HUDEP-2 (cell line): ENCODE results near the gene MYO7B.

Experiments used
- DNase-seq, 76 experiments: peaks; one replicate each; lab custom pipeline; 2025; ENCODE audit not compliant: unreplicated experiment in 76 of 76; lab: John Stamatoyannopoulos, UW

Gene MYO7B

GRCh38 chr2:127535422-127535901 lies at the start of gene MYO7B:
TSS of gene MYO7B (plus strand) at chr2:127535683. CDS start at chr2:127559723, 24,040 bp downstream.
- no peak for DNase-seq

DNA sequence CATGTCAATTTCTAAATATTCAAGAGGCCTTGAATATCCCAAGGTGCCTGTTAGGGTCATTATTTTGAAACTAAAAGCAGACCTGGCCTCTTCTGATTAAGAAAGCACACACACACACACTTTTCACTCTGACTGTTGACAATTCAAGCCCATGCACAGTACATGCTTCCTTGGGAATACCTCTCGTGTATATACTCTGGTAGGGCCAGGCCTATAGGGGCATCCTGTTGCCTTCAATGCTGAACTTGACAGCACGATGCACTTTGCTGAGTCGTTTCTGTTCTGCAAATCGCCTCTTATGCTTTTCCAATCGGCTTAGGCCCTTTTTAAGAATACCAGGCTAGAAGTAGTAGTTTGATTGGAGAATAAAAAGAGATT lies 49.8 kb upstream of the MYO7B start:
- DNase-seq, result no peak

DNA sequence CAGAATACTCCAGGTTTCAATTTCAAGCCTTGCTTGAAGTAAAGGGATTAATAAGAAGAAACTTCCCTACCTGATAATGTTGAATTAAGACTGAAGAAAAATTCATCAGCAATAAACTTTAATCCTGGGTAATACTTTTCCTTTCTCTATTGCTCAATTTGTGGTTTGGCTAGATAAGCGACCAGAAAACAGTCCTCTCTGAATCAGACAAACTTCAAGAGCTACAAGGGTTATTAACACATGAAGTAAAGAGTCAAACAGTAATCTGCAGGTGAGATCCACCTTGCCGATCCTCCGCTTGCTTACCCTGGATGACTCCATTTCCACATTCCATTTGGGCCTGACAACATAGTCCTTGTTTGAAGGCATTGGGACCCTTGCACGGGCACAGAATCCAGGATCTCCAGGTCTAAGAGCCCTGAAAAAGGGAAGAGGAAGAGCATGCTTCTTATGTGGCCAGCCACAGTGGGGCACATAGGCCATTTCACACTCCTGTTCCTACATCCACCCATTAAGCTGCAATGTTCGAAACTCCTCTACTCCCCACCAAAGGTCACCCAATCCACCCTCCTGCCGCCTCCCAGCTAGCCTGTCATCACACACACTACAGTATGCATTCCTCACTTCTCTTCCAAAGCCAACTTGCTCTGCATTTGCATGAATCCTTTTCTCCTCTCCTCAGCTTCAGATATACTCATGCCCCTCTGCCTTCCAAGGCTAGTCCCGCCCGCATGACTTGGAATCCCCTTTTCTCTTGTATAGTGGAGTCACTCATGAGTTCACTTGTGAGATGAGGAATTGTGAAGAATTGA lies 49.0 kb upstream of the MYO7B start:
- no peak for DNase-seq

DNA sequence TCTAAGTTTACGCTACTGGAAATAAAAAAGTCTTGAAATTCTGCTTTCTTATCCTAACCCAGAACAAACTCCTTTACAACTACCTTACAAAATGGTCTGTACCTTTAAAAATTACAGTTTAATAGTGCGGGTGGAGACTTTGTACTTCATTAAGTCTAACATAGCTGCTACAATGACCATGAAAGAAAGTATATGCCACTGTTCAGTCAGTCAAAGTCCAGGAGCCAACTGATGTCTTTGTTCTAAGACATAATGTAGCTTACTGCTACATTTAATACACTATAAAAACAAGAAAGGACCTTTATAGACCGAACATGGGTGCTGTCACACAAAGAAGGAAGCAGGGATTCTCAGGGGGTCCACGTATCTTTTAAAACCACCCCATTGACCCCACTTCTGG lies 45.2 kb upstream of the MYO7B start:
- no peak for DNase-seq

DNA sequence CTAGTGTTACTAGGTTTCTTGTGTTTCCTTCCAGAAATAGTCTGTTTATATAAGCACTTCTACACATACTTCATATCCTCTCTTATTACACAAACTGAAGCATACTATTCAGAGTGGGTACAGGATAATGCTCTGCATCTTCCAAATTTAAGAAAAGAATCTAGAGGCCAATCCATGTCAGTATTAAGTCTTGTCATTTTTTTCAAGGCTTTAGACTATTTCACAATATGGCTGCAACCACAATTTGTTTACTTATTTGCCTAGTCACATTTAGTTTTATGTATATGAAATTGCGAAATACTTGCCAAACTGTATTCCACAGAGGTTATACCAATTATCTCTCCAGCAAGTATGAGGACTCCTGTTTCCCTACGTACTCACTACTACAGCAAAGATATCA lies 37.1 kb upstream of the MYO7B start:
- no peak for DNase-seq

GRCh38 chr2:127503491-127503890 lies 32.0 kb upstream of the MYO7B start:
- no peak for DNase-seq

GRCh38 chr2:127504552-127505430 lies 30.7 kb upstream of the MYO7B start:
- no peak for DNase-seq

- DNase-seq, result no peak
Observed at GRCh38 chr2:127506510-127506909, 29.0 kb upstream of the MYO7B start.

DNA sequence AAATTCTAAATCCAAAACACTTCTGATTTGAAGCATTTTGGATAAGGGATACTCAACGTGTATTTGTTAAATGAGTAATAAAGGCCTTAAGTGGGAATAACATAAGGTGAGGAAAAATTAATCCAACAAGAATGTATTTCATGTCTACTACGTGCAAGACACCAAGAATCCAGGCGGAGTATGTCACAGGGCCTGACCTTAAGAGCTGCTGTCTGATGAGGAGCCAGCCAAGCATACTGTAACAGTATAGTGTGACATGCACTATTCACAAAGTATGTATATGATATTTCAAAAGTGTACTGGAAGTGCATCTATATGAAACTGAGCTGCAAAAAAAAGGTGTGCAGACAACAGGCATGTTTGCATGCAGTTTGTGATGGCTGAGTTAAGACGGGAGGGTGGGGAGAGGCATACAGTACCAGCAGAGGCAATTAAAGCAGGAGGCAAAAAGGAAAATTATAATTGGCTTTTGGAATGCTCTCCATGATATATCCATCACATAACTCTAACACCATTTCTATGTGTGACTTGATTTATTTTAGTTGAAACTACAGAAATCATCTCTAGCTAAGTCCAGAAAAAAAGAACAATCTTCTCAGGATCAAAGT lies 27.4 kb upstream of the MYO7B start:
- no peak for DNase-seq

GRCh38 chr2:127508631-127509034 lies 26.9 kb upstream of the MYO7B start:
- DNase-seq, result peak in 32 of 76 experiments; percentile 1 to 49 (median 20)

GRCh38 chr2:127510073-127510472 lies 25.4 kb upstream of the MYO7B start:
- DNase-seq, result no peak

- DNase-seq, result no peak
Observed at GRCh38 chr2:127511090-127511695, 24.3 kb upstream of the MYO7B start.

GRCh38 chr2:127511917-127512316 lies 23.6 kb upstream of the MYO7B start:
- no peak for DNase-seq

DNA sequence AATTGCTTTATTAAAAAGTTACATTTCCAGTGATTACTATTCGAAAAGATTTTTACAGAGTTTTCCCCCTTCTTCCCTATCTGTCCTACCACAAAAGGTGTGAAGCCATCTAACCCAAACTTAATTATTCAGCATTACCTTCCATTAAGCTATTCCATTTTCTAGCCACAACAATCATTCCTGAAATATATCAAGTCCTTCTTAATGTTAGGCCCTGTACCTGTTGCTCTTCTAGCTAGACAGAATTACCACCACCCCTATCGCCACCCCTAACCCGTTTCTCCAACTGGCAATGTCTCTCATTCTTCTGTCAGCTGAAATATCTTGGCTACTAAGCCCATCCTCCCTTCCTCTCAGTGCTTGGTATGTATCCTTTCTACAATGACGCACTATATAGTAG lies 23.1 kb upstream of the MYO7B start:
- DNase-seq, result no peak

GRCh38 chr2:127514076-127514475 lies 21.4 kb upstream of the MYO7B start:
- no peak for DNase-seq

DNA sequence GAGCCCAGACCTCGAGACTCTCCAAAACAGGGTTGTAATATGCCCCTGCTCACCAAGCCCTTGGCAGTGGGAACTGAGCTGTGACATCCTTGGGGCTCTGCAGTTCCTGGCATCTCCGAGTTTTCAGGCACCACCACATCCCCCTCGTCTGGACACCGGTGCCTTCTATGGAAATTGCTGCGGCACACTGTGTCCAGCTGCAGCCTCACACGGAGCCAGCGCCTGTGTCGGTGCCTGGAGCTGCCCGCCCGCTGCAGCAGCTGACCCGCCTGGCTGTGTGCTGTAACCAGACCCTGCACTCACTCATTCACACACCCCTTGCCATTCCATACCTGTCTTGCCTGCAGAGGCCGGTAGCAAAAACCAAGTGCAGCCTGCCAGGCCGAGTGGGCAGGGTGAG lies 21.0 kb upstream of the MYO7B start:
- no peak for DNase-seq

DNA sequence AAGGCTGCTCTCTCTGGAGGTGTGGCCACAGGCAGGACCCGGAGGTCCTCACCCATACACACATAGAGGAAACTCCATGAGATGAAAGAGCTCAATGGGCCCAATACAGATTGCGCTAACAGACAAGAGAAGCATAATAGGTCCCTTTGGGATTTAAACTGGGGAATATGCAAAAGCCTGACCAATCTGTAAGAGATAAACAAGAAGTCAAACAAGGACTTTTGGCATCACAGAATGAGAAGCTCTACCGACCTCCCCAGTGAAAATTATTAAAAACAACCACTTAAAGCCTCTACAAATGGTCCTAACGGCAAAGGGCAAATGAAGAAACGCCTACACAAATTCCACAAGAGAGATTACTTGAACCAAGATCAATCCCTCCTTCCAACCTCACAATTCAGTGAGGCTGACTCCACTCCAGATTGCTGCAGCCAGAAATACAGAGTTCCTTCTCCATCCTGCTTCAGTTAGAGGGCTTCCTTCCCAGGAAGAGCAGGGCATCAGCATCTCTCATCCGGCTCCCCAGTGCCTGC lies 20.0 kb upstream of the MYO7B start:
- DNase-seq, result no peak

DNA sequence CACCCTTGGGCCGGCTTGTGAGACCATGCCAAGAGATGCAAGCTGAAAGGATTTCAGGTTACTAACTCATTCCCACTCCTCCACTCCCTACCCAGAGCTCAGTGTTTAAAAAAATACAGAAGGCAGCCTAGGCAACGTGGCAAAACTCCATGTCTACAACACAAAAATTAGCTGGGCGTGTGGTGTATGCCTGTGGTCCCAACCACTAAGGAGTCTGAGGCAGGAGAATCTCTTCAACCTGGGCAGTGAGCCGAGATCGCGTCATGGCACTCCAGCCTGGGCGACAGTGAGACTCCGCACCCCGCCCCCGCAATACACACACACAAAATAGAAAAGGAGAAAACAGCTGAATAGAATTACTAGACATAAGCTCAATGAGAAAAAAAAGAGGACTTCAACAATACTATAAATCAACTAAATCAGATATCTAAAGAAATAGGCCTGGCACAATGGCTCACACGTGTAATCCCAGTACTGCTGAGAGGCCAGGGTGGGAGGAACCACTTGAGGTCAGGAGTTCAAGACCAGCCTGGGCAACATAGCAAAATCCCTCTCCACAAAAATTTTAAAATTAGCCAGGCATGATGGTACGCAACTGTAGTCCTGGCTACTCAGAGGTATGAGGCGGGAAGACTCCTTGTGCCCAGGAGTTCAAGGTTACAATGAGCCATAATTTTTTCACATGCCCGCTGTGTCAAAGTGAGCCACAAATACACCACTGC lies 19.3 kb upstream of the MYO7B start:
- DNase-seq, result no peak

DNA sequence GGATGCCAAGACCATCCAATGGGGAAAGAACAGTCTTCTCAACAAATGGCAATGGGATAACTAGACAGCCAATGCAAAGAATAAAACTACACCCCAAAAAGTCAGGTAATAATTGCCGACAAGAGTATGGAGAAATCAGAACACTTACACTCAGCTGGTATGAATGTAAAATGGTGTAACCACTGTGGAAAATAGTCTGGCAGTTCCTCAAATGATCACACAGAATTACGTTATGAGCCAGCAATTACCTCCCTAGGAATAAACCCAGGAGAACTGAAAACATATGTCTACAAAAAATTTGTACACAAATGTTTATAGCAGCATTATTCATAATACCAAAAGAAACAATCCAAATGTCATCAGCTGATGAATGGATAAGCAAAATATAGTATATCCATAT lies 18.0 kb upstream of the MYO7B start:
- no peak for DNase-seq

DNA sequence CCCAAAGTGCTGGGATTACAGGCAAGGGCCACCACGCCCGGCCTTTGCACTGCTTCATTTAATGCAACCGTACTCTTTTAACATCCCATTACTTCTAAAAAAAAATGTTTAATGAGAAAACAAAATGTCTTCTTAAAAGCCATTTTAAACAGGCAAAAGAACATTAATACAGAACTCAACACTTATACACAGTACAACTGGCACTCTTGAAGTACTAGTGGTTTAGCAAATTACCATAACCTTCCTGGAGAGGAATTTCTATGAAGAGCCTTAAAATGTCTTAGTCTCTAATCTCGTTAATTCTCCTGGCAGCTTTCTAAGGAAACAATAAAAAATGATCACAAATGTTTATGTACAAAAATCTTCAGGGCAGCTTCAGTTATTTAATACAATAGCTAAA lies 15.1 kb upstream of the MYO7B start:
- DNase-seq, result no peak
